ENCODE data around the gene KRT14. TPM values are rescaled to one million over a fixed set of nuclear protein-coding genes. Genes with fewer than 3 reads are reported as not detected.

Gene KRT14
- total RNA-seq, 1 donor from 2014 or later, result 1.0 TPM

- Mint-ChIP-seq H3K4me3 (ENCODE audit: unreplicated experiment) (no peak overlapping the region), H3K4me1 (ENCODE audit: low read depth, unreplicated experiment) (no peaks in the 10 kb centered on the region), H3K27me3 (ENCODE audit: low read depth, unreplicated experiment) (peaks cover 65% of the 10 kb centered on the region), H3K27ac (ENCODE audit: unreplicated experiment) (no peak overlapping the region), H3K36me3 (ENCODE audit: low read depth, unreplicated experiment) (no peaks in the 10 kb centered on the region), H3K9me3 (ENCODE audit: unreplicated experiment) (peaks cover 2% of the 10 kb centered on the region)
- H3K4me3 ChIP-seq (ENCODE audit: insufficient read depth, low read depth, low read length), result no peak overlapping the region
- FAIRE-seq (no peak), DNase-seq (ENCODE audit: low read depth) (no peak)
- H3K9me3 ChIP-seq (ENCODE audit: insufficient read depth, low read depth, low read length), result no peaks in the 10 kb centered on the region
- no peaks in the 10 kb centered on the region for H3K36me3 ChIP-seq (ENCODE audit: insufficient read depth, low read length)
- H3K4me1 ChIP-seq (ENCODE audit: insufficient read depth, low read length), result no peaks in the 10 kb centered on the region
- no peak overlapping the region for H3K9ac ChIP-seq (ENCODE audit: low read length)
- no peak overlapping the region for H2AFZ ChIP-seq (ENCODE audit: low read depth, low read length)
- no peak overlapping the region for H3K4me2 ChIP-seq (ENCODE audit: low read length)
- TF ChIP-seq, protein P1, sequence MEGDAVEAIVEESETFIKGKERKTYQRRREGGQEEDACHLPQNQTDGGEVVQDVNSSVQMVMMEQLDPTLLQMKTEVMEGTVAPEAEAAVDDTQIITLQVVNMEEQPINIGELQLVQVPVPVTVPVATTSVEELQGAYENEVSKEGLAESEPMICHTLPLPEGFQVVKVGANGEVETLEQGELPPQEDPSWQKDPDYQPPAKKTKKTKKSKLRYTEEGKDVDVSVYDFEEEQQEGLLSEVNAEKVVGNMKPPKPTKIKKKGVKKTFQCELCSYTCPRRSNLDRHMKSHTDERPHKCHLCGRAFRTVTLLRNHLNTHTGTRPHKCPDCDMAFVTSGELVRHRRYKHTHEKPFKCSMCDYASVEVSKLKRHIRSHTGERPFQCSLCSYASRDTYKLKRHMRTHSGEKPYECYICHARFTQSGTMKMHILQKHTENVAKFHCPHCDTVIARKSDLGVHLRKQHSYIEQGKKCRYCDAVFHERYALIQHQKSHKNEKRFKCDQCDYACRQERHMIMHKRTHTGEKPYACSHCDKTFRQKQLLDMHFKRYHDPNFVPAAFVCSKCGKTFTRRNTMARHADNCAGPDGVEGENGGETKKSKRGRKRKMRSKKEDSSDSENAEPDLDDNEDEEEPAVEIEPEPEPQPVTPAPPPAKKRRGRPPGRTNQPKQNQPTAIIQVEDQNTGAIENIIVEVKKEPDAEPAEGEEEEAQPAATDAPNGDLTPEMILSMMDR (IDR thresholded peaks at IDR 0.05; ENCODE audit: insufficient read depth, low read depth, low read length), result no peak
- TF ChIP-seq EZH2 (IDR thresholded peaks at IDR 0.05; ENCODE audit: insufficient read depth, low read length), result no peak
- H4K20me1 ChIP-seq (ENCODE audit: insufficient read depth, low read length), result no peaks in the 10 kb centered on the region
- no peaks in the 10 kb centered on the region for H3K79me2 ChIP-seq (ENCODE audit: insufficient read depth, low read length)
- H3K27ac ChIP-seq (ENCODE audit: low read depth, low read length), result no peak overlapping the region
- H3K27me3 ChIP-seq (ENCODE audit: insufficient read depth, low read length), result peaks cover 17% of the 10 kb centered on the region
Observed at GRCh38 chr17:41575336-41575735, 11.4 kb downstream of the KRT14 start.

DNA sequence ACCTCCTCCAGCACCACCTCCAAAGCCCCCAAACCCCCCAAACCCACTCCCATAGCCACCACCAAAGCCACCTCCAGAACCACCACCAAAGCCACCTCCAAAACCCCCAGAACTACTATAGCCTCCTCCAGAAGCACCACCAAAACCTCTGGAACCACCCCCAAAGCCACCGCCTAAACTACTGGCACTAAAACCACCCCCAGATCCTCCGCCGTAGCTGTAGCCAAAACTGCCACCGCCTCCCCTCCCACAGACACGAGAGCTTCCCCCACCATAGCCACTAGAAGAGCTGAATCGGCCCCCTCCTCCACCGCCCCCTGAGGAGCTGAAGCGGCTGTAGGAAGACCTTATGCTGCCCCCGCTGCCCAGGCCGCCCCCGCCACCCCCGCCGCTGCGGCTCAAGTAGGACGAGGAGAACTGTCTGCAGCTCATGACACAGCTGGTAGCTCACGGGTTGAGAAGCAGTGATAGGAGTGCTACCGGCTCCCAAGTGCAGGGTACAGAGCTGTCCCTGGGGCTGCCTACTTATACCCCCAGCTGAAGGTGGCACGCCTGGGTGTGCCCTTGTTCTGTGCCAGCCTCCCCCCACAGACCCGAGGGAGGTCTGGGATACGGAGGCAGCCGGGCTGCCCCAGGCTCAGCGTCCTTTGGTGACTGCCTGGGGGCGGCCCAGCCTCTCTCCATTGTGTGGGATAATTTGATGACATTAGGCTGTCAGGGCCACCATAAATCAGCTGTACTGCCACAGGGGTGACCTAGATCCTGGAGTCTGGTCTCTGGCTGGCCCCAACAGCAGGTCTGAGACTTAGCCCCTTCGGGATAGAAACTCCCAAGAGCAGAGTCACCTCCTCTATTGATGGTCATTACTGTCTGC lies 14.9 kb downstream of the KRT14 start, which contains the start of gene KRT9:
Gene KRT9 (minus strand): TSS at position 499 of the 874 bp plus-strand sequence. CDS start 67 bp downstream, at position 432.
- TF ChIP-seq, protein P1 (IDR thresholded peaks at IDR 0.05; ENCODE audit: insufficient read depth, low read depth, low read length), result no peak
- no peak for TF ChIP-seq EZH2 (IDR thresholded peaks at IDR 0.05; ENCODE audit: insufficient read depth, low read length)
- Histone ChIP-seq H3K79me2 (ENCODE audit: insufficient read depth, low read length) (no peaks in the 10 kb centered on the region), H3K4me1 (ENCODE audit: insufficient read depth, low read length) (no peaks in the 10 kb centered on the region), H4K20me1 (ENCODE audit: insufficient read depth, low read length) (no peaks in the 10 kb centered on the region), H3K4me3 (ENCODE audit: insufficient read depth, low read depth, low read length) (no peak within 1 kb of the TSS), H3K9me3 (ENCODE audit: insufficient read depth, low read depth, low read length) (no peaks in the 10 kb centered on the region), H3K36me3 (ENCODE audit: insufficient read depth, low read length) (no peaks in the 10 kb centered on the region), H3K27ac (ENCODE audit: low read depth, low read length) (no peak within 1 kb of the TSS), H3K9ac (ENCODE audit: low read length) (no peak within 1 kb of the TSS), H3K27me3 (ENCODE audit: insufficient read depth, low read length) (peaks cover 25% of the 10 kb centered on the region), H3K4me2 (ENCODE audit: low read length) (no peak within 1 kb of the TSS), H2AFZ (ENCODE audit: low read depth, low read length) (no peak within 1 kb of the TSS)
- no peak within 1 kb of the TSS for H3K27ac Mint-ChIP-seq (ENCODE audit: unreplicated experiment)
- FAIRE-seq (no peak), DNase-seq (ENCODE audit: low read depth) (no peak)
- no peaks in the 10 kb centered on the region for H3K4me1 Mint-ChIP-seq (ENCODE audit: low read depth, unreplicated experiment)
- H3K36me3 Mint-ChIP-seq (ENCODE audit: low read depth, unreplicated experiment), result no peaks in the 10 kb centered on the region
- H3K27me3 Mint-ChIP-seq (ENCODE audit: low read depth, unreplicated experiment), result peaks cover 78% of the 10 kb centered on the region
- H3K9me3 Mint-ChIP-seq (ENCODE audit: unreplicated experiment), result peaks cover 2% of the 10 kb centered on the region
- no peak within 1 kb of the TSS for H3K4me3 Mint-ChIP-seq (ENCODE audit: unreplicated experiment)

- Mint-ChIP-seq H3K9me3 (ENCODE audit: unreplicated experiment) (no peaks in the 10 kb centered on the region), H3K27me3 (ENCODE audit: low read depth, unreplicated experiment) (peaks cover 67% of the 10 kb centered on the region), H3K4me1 (ENCODE audit: low read depth, unreplicated experiment) (no peaks in the 10 kb centered on the region), H3K36me3 (ENCODE audit: low read depth, unreplicated experiment) (no peaks in the 10 kb centered on the region), H3K4me3 (ENCODE audit: unreplicated experiment) (no peak overlapping the region), H3K27ac (ENCODE audit: unreplicated experiment) (no peak overlapping the region)
- Histone ChIP-seq H3K27ac (ENCODE audit: low read depth, low read length) (no peak overlapping the region), H3K27me3 (ENCODE audit: insufficient read depth, low read length) (peaks cover 44% of the 10 kb centered on the region), H4K20me1 (ENCODE audit: insufficient read depth, low read length) (no peaks in the 10 kb centered on the region), H3K4me2 (ENCODE audit: low read length) (no peak overlapping the region), H3K4me1 (ENCODE audit: insufficient read depth, low read length) (no peaks in the 10 kb centered on the region), H3K9me3 (ENCODE audit: insufficient read depth, low read depth, low read length) (no peaks in the 10 kb centered on the region), H3K36me3 (ENCODE audit: insufficient read depth, low read length) (no peaks in the 10 kb centered on the region), H2AFZ (ENCODE audit: low read depth, low read length) (no peak overlapping the region), H3K4me3 (ENCODE audit: insufficient read depth, low read depth, low read length) (no peak overlapping the region), H3K9ac (ENCODE audit: low read length) (no peak overlapping the region), H3K79me2 (ENCODE audit: insufficient read depth, low read length) (no peaks in the 10 kb centered on the region)
- DNase-seq (ENCODE audit: low read depth) (no peak), FAIRE-seq (no peak)
- TF ChIP-seq, protein P1 (IDR thresholded peaks at IDR 0.05; ENCODE audit: insufficient read depth, low read depth, low read length), result no peak
- TF ChIP-seq EZH2 (IDR thresholded peaks at IDR 0.05; ENCODE audit: insufficient read depth, low read length), result no peak
Observed at GRCh38 chr17:41567317-41567716, 19.4 kb downstream of the KRT14 start.

All from astrocyte (in vitro differentiated cells and primary cell).